ENCODE data around the gene OST4.
"Not testable (repeated sequence)": the region's sequence is repeated elsewhere in the genome, so short reads cannot be mapped to it uniquely, and the experiment has no call there.

OST4 gene

GRCh38 chr2:27071277-27071989 lies at the start of gene OST4:
TSS of gene OST4 (minus strand) at chr2:27071654.
- Histone ChIP-seq H3K27me3 (ENCODE audit: insufficient read depth, low read length, poor library complexity, severe bottlenecking) (no peaks in the 10 kb centered on the region), H2AFZ (ENCODE audit: low read length) (peak within 1 kb of the TSS; percentile 69), H3K9me2 (replicated peaks; ENCODE audit: low read depth, low read length) (no peaks in the 10 kb centered on the region), H3K4me2 (ENCODE audit: low read depth, low read length, poor library complexity, severe bottlenecking) (peak within 1 kb of the TSS; percentile 98), H4K20me1 (ENCODE audit: insufficient read depth, low read length, poor library complexity, severe bottlenecking) (peaks cover 21% of the 10 kb centered on the region), H3K79me2 (ENCODE audit: insufficient read depth, low read length) (peaks cover 43% of the 10 kb centered on the region), H3K9me3 (ENCODE audit: insufficient read depth, low read depth, low read length) (no peaks in the 10 kb centered on the region), H3K9ac (ENCODE audit: low read depth, low read length, poor library complexity, severe bottlenecking) (peak within 1 kb of the TSS; percentile 95), H3K36me3 (ENCODE audit: insufficient read depth, low read length) (no peaks in the 10 kb centered on the region), H3K4me3 (ENCODE audit: low read length, poor library complexity, severe bottlenecking) (peak within 1 kb of the TSS; percentile 88), H3F3A (ENCODE audit: low read depth) (no peaks in the 10 kb centered on the region), H3K4me1 (ENCODE audit: insufficient read depth, low read length, poor library complexity, severe bottlenecking) (peaks cover 51% of the 10 kb centered on the region)
- TF ChIP-seq EZH2phosphoT487 (IDR thresholded peaks at IDR 0.05; ENCODE audit: borderline replicate concordance) (no peak), CTCF (conservative IDR thresholded peaks at IDR 0.05; ENCODE audit: low read length) (0 out of 2 replicates have a peak, but pooled peaks have one; percentile 21)

GRCh38 chr2:27119330-27119670 lies 47.8 kb upstream of the OST4 start:
- H3K4me1 ChIP-seq (ENCODE audit: insufficient read depth, low read length, poor library complexity, severe bottlenecking); H2AFZ ChIP-seq (ENCODE audit: low read length); H3K36me3 ChIP-seq (ENCODE audit: insufficient read depth, low read length); H3K4me3 ChIP-seq (ENCODE audit: low read length, poor library complexity, severe bottlenecking); H3K79me2 ChIP-seq (ENCODE audit: insufficient read depth, low read length); H3K9me3 ChIP-seq (ENCODE audit: insufficient read depth, low read depth, low read length); H3K9ac ChIP-seq (ENCODE audit: low read depth, low read length, poor library complexity, severe bottlenecking); H3K9me2 ChIP-seq (replicated peaks; ENCODE audit: low read depth, low read length); H4K20me1 ChIP-seq (ENCODE audit: insufficient read depth, low read length, poor library complexity, severe bottlenecking); H3F3A ChIP-seq (ENCODE audit: low read depth); H3K4me2 ChIP-seq (ENCODE audit: low read depth, low read length, poor library complexity, severe bottlenecking); H3K27me3 ChIP-seq (ENCODE audit: insufficient read depth, low read length, poor library complexity, severe bottlenecking): not testable (repeated sequence)

GRCh38 chr2:27118525-27119329 lies 47.3 kb upstream of the OST4 start, which contains the start of gene CGREF1:
TSS of gene CGREF1 (minus strand) at chr2:27119128. CDS start at chr2:27104366, 14,762 bp downstream.
- H3K4me1 ChIP-seq (ENCODE audit: insufficient read depth, low read length, poor library complexity, severe bottlenecking) = peaks cover under 1% of the 10 kb centered on the region
- no peaks in the 10 kb centered on the region for H3K27me3 ChIP-seq (ENCODE audit: insufficient read depth, low read length, poor library complexity, severe bottlenecking)
- no peaks in the 10 kb centered on the region for H3K79me2 ChIP-seq (ENCODE audit: insufficient read depth, low read length)
- no peak for TF ChIP-seq EZH2phosphoT487 (IDR thresholded peaks at IDR 0.05; ENCODE audit: borderline replicate concordance)
- no peak for TF ChIP-seq CTCF (conservative IDR thresholded peaks at IDR 0.05; ENCODE audit: low read length)
- no peaks in the 10 kb centered on the region for H3F3A ChIP-seq (ENCODE audit: low read depth)
- H3K36me3 ChIP-seq (ENCODE audit: insufficient read depth, low read length) = no peaks in the 10 kb centered on the region
- no peak within 1 kb of the TSS for H3K4me2 ChIP-seq (ENCODE audit: low read depth, low read length, poor library complexity, severe bottlenecking)
- H3K9ac ChIP-seq (ENCODE audit: low read depth, low read length, poor library complexity, severe bottlenecking) = no peak within 1 kb of the TSS
- H2AFZ ChIP-seq (ENCODE audit: low read length) = no peak within 1 kb of the TSS
- no peaks in the 10 kb centered on the region for H3K9me2 ChIP-seq (replicated peaks; ENCODE audit: low read depth, low read length)
- H3K9me3 ChIP-seq (ENCODE audit: insufficient read depth, low read depth, low read length) = no peaks in the 10 kb centered on the region
- no peaks in the 10 kb centered on the region for H4K20me1 ChIP-seq (ENCODE audit: insufficient read depth, low read length, poor library complexity, severe bottlenecking)
- no peak within 1 kb of the TSS for H3K4me3 ChIP-seq (ENCODE audit: low read length, poor library complexity, severe bottlenecking)

Data from Loucy (cell line).